GM19397 (cell line): Measurements from ENCODE around the gene GPSM3.

Experiments
- ATAC-seq: cut with Tn5 transposase; IDR thresholded peaks from one replicate; pipeline ENCODE4 v1.9.1; 2021; ENCODE audit warnings: mild to moderate bottlenecking, moderate library complexity; ENCODE audit not compliant: unreplicated experiment

GPSM3 gene

GRCh38 chr6:32175711-32176475 is 16.6 kb downstream of the GPSM3 start, which contains the start of gene AGPAT1:
Gene AGPAT1, minus strand, starts transcription at chr6:32176084. Its CDS starts 4,588 bp downstream, at chr6:32171496.
- peak; percentile 42 for ATAC-seq

- ATAC-seq, result no peak
These were observed 17.1 kb downstream of the GPSM3 start for GRCh38 chr6:32175322-32175710.

GRCh38 chr6:32174416-32174815 is 18.0 kb downstream of the GPSM3 start:
- ATAC-seq, result no peak

- no peak for ATAC-seq
These were observed 19.3 kb downstream of the GPSM3 start for GRCh38 chr6:32173051-32173727.

- ATAC-seq, result no peak
These were observed 21.2 kb downstream of the GPSM3 start for GRCh38 chr6:32171234-32171633.

GRCh38 chr6:32170294-32170693 is 22.1 kb downstream of the GPSM3 start:
- no peak for ATAC-seq

GRCh38 chr6:32168807-32169591 is 23.4 kb downstream of the GPSM3 start:
- ATAC-seq, result no peak

GRCh38 chr6:32168350-32168749 is 24.1 kb downstream of the GPSM3 start:
- ATAC-seq, result no peak

GRCh38 chr6:32167761-32168262 is 24.6 kb downstream of the GPSM3 start:
- no peak for ATAC-seq

- no peak for ATAC-seq
These were observed 25.2 kb downstream of the GPSM3 start for GRCh38 chr6:32167154-32167760.

GRCh38 chr6:32166411-32167061 is 25.9 kb downstream of the GPSM3 start:
- no peak for ATAC-seq

- ATAC-seq, result no peak
These were observed 28.1 kb downstream of the GPSM3 start, which contains the start of gene EGFL8 for GRCh38 chr6:32164295-32164694. Gene EGFL8, plus strand, starts transcription at chr6:32164595. Its CDS starts 1,571 bp downstream, at chr6:32166166.

- no peak for ATAC-seq
These were observed 28.7 kb downstream of the GPSM3 start for GRCh38 chr6:32163559-32164258.

- no peak for ATAC-seq
These were observed 34.4 kb downstream of the GPSM3 start for GRCh38 chr6:32158052-32158451.

GRCh38 chr6:32156891-32157290 is 35.6 kb downstream of the GPSM3 start:
- no peak for ATAC-seq

GRCh38 chr6:32154514-32155161 is 37.8 kb downstream of the GPSM3 start:
- ATAC-seq, result no peak

GRCh38 chr6:32153564-32154513 is 38.6 kb downstream of the GPSM3 start, which contains the start of gene PPT2:
Gene PPT2, plus strand, starts transcription at chr6:32154141. Its CDS starts 454 bp downstream, at chr6:32154595.
- no peak for ATAC-seq
